ENCODE results near the gene TOM1L1. TPM values are rescaled to one million over a fixed set of nuclear protein-coding genes. Genes with fewer than 3 reads are reported as not detected.

The TOM1L1 gene
- total RNA-seq, 2 donors from 2014 or later, result 52.8 to 81.3 TPM

DNA sequence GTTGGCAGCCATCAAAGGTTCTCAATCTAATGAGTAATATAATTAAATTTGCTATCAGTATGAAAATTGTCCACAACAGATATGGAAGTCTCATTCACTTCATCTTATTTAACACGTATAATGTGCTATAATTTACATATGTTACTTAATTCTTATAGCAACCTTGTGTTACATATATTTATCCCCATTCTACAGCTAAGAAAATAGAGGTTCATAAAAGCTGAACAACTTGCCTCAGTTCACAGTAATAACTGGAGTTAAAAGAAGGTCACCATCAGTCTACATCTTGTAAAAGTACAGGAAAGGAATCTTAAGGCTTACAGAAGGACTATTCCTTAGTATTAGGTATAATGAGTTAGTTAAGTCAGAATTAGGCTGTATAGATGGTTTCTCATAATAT, 95.8 kb downstream of the TOM1L1 start:
- Histone ChIP-seq H3K9me3 (no peaks in the 10 kb centered on the region), H3K36me3 (no peaks in the 10 kb centered on the region), H3K27ac (no peak overlapping the region), H3K27me3 (replicated peaks; ENCODE audit: insufficient read depth) (no peaks in the 10 kb centered on the region), H3K4me1 (replicated peaks) (no peaks in the 10 kb centered on the region), H3K4me3 (no peak overlapping the region)
- intact Hi-C loops (cut with DNase I), result loop anchor here (10.0 kb wide), 1 partner anchor 298 kb away; no protein-coding TSS in a partner anchor
- WGBS, result 100% methylated on average over 1 of the region's 1 CpG
- TF ChIP-seq, protein P1, sequence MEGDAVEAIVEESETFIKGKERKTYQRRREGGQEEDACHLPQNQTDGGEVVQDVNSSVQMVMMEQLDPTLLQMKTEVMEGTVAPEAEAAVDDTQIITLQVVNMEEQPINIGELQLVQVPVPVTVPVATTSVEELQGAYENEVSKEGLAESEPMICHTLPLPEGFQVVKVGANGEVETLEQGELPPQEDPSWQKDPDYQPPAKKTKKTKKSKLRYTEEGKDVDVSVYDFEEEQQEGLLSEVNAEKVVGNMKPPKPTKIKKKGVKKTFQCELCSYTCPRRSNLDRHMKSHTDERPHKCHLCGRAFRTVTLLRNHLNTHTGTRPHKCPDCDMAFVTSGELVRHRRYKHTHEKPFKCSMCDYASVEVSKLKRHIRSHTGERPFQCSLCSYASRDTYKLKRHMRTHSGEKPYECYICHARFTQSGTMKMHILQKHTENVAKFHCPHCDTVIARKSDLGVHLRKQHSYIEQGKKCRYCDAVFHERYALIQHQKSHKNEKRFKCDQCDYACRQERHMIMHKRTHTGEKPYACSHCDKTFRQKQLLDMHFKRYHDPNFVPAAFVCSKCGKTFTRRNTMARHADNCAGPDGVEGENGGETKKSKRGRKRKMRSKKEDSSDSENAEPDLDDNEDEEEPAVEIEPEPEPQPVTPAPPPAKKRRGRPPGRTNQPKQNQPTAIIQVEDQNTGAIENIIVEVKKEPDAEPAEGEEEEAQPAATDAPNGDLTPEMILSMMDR (IDR thresholded peaks at IDR 0.05), result no peak
- no peak for TF ChIP-seq POLR2AphosphoS5 (IDR thresholded peaks at IDR 0.05)
- no peak for TF ChIP-seq POLR2A (IDR thresholded peaks at IDR 0.05)
- DNase-seq (ENCODE audit: low spot score), result no peak

DNA sequence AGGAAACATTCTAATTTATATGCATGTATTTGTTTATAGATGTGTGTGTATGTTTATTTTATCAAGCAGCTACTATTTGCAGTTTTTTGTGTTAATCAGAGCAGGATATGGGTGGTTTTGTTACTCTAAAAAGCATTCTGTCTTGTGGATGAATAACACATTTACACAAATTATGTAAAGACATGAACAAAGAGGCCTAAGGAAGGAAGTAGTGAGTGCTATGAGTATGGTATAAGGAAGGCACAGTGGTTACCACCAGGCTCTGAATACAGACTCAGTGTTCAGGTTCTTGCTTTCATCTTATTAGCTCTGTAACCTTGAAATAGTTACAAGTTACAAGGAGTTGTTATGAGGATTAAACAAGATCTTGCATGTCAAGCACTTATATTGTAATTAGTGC, 101.8 kb downstream of the TOM1L1 start:
- Histone ChIP-seq H3K36me3 (no peaks in the 10 kb centered on the region), H3K9me3 (no peaks in the 10 kb centered on the region), H3K4me1 (replicated peaks) (no peaks in the 10 kb centered on the region), H3K27me3 (replicated peaks; ENCODE audit: insufficient read depth) (no peaks in the 10 kb centered on the region), H3K27ac (no peak overlapping the region), H3K4me3 (no peak overlapping the region)
- DNase-seq (ENCODE audit: low spot score), result no peak
- TF ChIP-seq POLR2AphosphoS5 (IDR thresholded peaks at IDR 0.05), result no peak
- no peak for TF ChIP-seq POLR2A (IDR thresholded peaks at IDR 0.05)
- TF ChIP-seq, protein P1 (IDR thresholded peaks at IDR 0.05), result no peak
- intact Hi-C loops (cut with DNase I), result no loop called here

DNA sequence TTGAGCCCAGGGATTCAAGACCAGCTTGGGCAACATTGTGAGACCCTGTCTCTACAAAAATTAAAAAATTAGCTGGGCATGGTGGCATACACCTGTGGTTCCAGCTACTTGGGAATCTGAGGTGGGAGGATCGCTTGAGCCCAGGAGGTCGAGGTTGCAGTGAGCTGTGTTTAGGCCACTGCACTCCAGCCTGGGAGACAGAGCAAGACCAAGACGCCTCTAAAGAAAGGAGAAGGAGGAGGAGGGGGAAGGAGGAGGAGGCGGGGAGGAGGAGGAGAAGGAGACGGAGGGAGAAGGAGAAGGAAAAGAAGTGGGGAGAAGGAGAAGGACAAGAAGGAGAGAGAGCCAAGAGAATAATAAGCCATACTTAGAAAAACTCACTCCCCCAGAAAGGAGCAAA, 103.8 kb downstream of the TOM1L1 start:
- 86% methylated on average over 5 of the region's 5 CpGs for WGBS
- no peak for TF ChIP-seq POLR2A (IDR thresholded peaks at IDR 0.05)
- TF ChIP-seq, protein P1 (IDR thresholded peaks at IDR 0.05), result no peak
- no peak for TF ChIP-seq POLR2AphosphoS5 (IDR thresholded peaks at IDR 0.05)
- no peak for DNase-seq (ENCODE audit: low spot score)
- Histone ChIP-seq H3K9me3 (no peaks in the 10 kb centered on the region), H3K27ac (no peak overlapping the region), H3K27me3 (replicated peaks; ENCODE audit: insufficient read depth) (no peaks in the 10 kb centered on the region), H3K4me3 (no peak overlapping the region), H3K4me1 (replicated peaks) (no peaks in the 10 kb centered on the region), H3K36me3 (no peaks in the 10 kb centered on the region)
- intact Hi-C loops (cut with DNase I), result no loop called here

DNA sequence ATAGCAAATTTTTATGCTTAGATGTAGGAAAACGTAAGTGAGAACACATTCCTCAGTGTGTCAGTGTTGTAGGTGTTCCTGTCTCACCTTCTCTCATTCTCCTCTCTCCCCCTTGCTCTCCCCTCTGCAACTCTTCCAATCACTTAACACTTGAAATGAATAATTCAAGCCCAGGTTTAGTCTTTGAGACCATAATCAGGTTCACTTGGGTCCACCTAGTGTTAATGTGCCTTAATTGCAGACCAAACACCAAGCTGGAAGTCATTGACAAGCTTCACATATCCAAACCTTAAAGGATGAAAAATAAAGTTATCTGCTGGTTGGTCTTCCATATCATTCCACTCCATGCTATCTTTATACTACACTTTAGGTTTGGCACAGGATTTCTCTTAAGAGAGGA, 104.9 kb downstream of the TOM1L1 start:
- intact Hi-C loops (cut with DNase I), result no loop called here
- Histone ChIP-seq H3K9me3 (no peaks in the 10 kb centered on the region), H3K36me3 (no peaks in the 10 kb centered on the region), H3K27me3 (replicated peaks; ENCODE audit: insufficient read depth) (no peaks in the 10 kb centered on the region), H3K27ac (no peak overlapping the region), H3K4me3 (no peak overlapping the region), H3K4me1 (replicated peaks) (no peaks in the 10 kb centered on the region)
- TF ChIP-seq POLR2AphosphoS5 (IDR thresholded peaks at IDR 0.05), result no peak
- WGBS, result 85% methylated on average over 1 of the region's 1 CpG
- DNase-seq (ENCODE audit: low spot score), result no peak

Small RNAs within 50 kb of the gene (small RNA-seq; reads per million reads assigned to genes)
- 0 reads per million in 2 donors for gene AC007485.1

Other genes with a start within 250 kb of the TOM1L1 start
- gene COX11, start 67.8 kb downstream of the TOM1L1 start, total RNA-seq, result 10 to 100 TPM; 33.1 to 82.1 TPM
- 10 to 100 TPM in 1 of 2 donors, 1 to 10 TPM in 1; 7.2 to 29.0 TPM for gene STXBP4, start 67.9 kb downstream of the TOM1L1 start, total RNA-seq